Glomerular visceral epithelial cell (primary cell): ENCODE results near the gene TYW1.
"Not testable (repeated sequence)": the region's sequence is repeated elsewhere in the genome, so short reads cannot be mapped to it uniquely, and the experiment has no call there.

ENCODE experiments used
- DNase-seq: peaks from one replicate; pipeline ENCODE4 v3.0.0-alpha.2; 2016; ENCODE audit errors: extremely low spot score

Gene TYW1

GRCh38 chr7:67251986-67252558 is 255.4 kb downstream of the TYW1 start:
- no peak for DNase-seq

GRCh38 chr7:67255076-67255475 is 258.4 kb downstream of the TYW1 start:
- not testable (repeated sequence) for DNase-seq

- not testable (repeated sequence) for DNase-seq
Measured at GRCh38 chr7:67257779-67258178, 261.1 kb downstream of the TYW1 start.

GRCh38 chr7:67259363-67259762 is 262.7 kb downstream of the TYW1 start:
- not testable (repeated sequence) for DNase-seq

GRCh38 chr7:67260166-67260586 is 263.5 kb downstream of the TYW1 start:
- DNase-seq, result not testable (repeated sequence)

- DNase-seq, result not testable (repeated sequence)
Measured at GRCh38 chr7:67264000-67264399, 267.4 kb downstream of the TYW1 start.

- not testable (repeated sequence) for DNase-seq
Measured at GRCh38 chr7:67266070-67266469, 269.4 kb downstream of the TYW1 start.

- no peak for DNase-seq
Measured at GRCh38 chr7:67267914-67268313, 271.3 kb downstream of the TYW1 start.

GRCh38 chr7:67269916-67270315 is 273.3 kb downstream of the TYW1 start:
- DNase-seq, result not testable (repeated sequence)
